LoVo (cell line): Measurements from ENCODE around the gene HSDL2.
"Not testable (repeated sequence)": the region's sequence is repeated elsewhere in the genome, so short reads cannot be mapped to it uniquely, and the experiment has no call there.

Experiments used
- DNase-seq: peaks from one replicate; pipeline ENCODE4 v3.0.0-alpha.2; 2016; ENCODE audit warnings: low spot score

HSDL2 gene

DNA sequence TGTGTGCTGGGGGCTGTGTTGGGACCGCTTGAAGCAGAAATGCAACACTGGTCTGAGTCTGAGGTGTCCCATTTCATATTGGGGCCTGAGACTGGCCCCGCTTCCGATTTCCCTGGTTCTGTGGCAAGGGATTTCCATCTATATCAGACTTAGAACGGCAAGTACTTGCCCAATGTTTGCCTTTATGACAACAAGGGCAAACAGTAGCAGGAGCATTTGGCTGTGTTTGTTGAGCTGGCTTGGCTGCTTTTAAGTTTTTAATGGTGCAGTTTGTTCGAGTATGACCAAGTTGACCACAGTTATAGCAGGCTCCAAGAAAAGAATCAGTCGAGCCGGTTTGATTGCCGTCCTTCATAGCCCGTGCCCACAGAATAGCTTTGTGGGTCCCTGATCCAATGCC lies 17.0 kb downstream of the HSDL2 start:
- DNase-seq = no peak

DNA sequence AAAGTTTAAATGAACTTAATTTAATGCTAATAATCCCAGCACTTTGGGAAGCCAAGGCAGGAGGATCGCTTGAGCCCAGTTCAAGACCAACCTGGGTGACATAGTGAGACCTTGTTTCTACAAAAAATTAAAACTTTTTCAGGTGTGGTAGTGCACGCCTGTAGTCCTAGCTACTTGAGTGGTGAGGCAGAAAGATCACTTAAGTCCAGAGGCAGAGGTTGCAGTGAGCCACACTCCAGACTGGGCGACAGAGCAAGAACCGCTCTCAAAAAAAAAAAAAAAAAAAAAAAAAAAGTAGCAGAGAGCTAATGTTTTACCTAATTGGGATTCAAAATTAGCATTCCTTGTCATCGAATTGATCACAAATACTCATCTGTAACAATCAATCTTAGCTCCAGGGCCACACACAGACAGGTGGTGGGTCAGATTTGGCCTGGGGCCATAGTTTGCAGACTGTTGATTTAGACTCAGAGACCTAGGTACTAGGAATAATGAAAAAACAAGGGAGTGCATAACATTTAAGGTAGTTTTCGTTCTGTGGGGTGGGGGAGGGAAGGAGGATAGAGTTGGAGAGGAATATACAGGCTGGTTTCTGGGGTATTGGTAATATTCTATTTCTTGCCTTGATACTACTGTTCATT lies 21.4 kb downstream of the HSDL2 start:
- no peak for DNase-seq

DNA sequence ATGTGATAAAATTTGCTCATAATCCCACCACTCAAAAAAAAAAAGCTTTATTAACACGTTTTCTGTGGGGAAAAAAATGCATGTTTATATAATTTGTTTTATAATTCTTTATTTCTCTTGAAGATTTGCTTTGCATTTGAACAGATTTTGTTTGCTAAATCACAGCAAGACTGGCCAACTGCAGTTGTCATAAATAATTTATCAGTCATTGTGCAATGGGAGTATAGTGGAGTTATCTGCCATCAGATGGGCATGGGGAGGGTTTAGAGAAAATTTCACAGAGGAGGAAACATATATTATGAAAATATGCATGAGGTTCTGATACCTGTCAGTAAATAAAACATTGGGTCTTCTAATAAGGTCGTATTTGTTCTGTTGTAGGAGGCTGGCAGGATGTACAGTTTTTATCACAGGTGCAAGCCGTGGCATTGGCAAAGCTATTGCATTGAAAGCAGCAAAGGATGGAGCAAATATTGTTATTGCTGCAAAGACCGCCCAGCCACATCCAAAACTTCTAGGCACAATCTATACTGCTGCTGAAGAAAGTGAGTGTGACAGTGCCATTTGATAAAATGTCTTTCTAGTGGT lies 23.8 kb downstream of the HSDL2 start:
- DNase-seq = no peak

DNA sequence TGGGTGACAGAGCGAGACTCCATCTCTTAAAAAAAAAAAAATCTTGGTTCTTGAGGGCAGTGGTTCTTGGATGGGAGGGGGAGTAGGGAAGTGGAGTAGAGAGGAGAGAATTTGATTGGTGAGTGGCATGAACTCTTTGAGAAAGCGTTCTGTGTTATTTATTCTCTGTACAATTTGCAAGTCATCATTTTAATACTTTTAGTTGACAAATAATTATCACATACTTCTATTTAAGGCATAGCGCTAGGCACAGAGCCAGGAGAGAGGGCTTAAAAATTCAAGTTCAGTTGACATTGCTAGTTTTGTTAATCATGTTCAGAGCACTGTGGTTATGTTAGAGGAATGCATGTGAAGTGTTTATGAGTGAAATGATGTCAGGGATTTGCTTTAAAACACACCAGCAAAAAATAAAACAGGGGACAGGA lies 24.6 kb downstream of the HSDL2 start:
- no peak for DNase-seq

DNA sequence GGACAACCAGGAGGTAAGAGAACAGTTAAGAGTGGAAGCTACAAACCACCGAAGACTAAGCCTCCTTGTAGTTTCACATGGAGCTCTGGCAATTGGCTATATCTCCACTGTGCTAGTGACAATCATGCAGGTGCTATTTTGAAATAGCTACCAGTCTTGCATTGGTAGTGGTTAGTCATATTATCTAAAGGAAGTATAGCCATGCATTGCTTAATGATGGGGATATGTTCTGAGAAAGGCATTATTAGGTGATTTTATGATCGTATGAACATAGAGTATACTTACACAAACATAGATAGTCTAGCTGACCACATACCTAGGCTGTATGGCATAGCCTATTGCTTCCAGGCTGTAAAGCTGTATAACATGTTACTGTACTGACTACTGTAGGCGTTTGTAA lies 28.4 kb downstream of the HSDL2 start:
- DNase-seq = no peak

DNA sequence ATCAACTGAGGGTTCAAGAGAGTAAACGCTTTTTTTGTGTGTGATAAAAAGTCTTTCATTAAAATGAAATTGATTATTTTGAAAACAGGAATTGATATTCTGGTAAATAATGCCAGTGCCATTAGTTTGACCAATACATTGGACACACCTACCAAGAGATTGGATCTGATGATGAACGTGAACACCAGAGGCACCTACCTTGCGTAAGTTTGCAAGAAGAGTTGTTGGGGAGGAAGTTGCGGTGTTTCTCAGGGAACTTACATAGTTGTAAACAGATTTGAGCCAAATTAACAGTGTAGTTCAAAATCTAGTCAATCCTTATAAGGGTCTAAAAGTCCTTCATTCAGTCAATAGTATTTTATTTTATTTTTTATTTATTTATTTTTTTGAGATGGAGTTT lies 28.9 kb downstream of the HSDL2 start:
- DNase-seq = no peak

DNA sequence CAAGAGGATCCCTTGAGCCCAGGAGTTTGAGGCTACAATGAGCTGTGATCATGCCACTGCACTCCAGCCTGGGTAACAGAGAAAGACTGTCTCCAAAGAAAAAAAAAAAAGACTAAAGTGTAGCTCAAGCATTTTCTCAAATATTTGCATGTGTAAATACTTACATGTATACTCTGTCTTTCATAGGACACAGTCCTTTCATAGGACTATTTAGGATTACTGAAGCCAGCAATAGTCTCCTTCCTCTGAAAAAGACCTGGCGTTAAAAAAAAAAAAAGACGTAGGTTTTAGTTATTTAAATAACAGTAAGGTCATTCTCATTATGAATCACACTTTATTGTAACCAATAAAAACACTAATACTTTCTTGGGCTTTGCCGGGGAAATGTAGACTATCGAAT lies 29.9 kb downstream of the HSDL2 start:
- DNase-seq = no peak

DNA sequence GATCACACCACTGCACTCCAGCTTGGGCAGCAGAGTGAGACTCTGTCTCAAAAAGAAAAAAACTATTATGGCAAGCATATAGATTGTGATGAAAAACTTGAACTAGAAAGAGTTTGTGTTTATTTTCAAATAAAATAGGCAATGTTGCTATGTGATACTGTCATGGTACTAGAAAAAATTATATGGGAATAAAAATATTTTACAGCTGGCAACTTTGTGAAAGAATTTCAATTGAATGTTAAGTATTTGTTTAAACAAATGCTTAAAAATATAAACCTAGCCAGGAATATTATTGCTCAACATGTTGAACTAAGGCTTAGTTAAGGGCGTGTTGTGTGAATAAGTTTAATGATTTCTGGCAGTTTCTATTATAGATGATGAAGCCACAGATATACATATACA lies 31.7 kb downstream of the HSDL2 start:
- DNase-seq = no peak

DNA sequence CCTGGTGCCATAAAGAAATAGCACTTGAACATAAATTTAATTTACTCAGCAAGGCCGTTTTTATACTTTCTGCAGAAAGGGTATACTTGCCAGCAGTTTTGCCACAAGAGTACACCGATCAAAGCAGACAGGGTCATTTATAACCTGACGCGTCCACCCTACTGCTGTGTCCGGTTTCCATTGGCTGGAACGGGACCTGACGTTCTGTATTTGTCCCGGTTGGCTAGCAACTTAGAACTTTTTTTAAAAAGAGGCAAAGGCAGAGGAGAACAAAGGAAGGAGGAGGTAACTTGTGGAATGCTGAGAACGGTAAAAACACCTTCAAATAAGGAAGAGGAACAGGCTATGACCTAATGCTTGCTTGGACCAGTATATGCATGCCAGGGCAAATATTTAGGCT lies 33.8 kb downstream of the HSDL2 start:
- not testable (repeated sequence) for DNase-seq

DNA sequence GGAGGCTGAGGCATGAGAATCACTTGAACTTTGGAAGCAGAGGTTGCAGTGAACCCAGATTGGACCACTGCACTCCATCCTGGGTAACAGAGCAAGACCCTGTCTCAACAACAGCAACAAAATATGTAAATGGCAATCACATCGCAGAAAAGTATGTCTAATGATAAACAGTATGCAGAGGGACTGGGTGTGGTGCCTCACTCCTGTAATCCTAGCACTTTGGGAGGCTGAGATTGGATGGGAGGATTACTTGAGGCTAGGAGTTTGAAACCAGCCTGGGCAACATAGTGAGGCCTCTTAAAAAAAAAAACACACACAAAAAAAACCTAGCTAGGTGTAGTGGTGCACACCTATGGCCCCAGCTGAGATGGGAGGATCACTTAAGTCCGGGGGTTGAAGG lies 40.3 kb downstream of the HSDL2 start:
- no peak for DNase-seq

DNA sequence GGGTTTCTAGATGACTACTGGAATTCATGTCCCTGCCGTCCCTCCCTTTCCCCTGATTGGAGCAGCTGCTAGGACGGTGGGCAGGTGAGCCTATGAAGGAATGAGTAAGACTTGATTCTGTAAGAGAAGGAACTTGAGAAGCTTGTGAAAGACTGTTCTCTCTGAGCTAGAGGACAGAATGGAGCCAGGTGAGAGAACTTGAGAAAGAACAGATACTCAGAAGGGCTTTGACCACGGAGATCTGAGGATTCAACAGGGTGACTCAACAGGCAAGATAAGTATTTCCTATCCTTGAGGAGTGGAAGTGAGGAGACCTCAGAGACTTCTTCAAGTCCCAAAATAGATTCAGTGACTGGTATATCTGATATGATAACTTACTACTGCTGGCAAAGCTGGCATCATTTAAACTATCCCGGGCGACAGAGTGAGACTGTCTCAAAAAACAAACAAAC lies 41.9 kb downstream of the HSDL2 start:
- no peak for DNase-seq

DNA sequence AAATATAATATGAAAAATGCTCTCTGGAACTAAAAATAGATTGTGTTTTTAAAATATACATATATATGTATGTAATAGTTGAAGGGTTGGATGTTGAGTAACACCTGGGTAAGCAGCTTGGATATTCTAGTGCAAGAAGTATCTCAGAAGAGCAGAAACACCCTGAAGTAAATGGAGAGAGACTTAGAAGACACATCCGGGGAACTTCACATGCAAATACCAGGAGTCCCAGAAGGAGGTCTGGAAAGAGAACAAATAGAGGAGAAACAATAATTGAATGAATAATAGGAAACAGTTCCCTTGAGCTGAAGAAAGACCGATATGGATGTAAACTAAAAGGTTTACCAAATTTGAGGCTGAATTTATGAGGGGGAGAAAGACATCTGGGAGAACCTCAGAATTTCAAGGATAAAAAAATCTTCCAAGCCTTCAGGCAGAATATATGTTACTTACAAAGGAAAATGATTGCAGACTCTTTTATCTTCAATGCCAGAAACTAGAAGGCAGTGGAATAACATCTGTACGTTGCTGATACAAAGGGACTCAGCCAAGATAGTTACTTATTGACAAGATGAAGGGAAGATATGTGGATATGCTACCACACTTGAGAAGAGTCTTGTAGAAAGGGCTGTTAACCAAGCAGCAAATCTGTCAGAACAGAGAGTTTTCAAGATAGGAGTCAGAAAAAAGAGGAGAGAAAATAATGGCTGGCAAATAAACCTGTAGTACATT lies 42.7 kb downstream of the HSDL2 start:
- no peak for DNase-seq

DNA sequence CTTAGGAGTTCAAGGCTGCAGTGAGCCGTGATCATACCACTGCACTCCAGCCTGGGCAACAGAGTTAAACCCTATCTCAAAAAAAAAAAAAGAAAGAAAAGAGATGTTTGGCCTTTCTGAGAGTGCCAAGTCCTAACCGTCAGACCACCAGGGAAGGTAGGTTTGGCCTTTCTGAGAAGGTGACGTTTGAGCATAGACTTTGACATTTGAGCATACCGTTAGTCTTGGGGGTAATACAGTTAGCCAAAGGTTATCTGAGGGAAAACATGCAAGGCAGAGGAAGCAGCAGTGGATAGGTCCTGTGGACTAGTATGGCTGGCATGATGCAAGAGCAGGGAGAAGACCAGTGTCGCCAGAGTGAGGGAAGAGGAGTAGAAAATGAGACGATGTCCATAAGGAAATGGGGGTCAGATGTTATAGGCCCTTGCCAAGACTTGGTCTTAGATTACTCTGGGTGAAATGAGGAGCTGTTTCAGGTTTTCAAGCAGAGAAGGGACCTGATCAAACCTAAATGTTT lies 50.2 kb downstream of the HSDL2 start:
- no peak for DNase-seq

DNA sequence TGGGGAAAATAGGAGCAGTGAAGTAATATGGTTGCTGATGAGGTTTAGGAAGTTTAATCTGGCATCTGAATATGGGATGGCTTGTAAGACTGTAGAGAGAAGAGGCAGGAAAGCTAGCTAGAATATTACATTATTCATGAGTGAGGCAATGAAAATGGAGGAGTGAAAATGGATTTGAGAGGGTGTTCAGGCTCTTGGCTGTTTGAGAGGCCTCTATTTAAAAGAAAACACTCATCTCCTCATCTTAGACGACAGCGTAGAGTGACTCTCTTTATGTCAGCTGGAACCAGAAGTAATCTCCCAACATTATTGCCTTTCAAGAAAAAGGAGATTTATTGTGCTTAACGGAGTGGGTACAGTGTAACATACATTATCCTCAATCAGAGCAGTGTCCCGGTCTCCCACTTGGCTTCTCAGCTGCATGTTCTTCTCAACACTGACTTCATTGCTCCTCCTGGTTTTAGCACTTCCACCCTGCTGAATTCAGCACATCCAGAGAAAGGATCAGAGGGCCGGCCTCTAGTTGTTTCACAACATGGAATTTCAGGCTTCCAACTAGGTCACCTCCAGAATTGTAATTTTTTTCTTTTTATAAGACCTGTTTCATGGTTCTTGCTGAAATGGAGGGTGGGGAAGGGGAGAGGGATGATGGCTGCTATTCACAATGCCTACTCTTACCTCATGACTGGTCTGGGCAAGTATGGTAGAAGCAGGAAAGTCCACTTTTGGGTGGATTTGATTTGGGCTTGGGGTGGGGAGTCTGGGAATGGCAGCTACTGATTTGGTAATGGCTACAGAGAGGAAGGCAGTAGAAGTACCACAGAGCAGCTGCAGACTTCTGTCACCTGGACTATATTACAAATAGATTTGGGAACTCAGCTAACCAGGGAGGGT lies 53.8 kb downstream of the HSDL2 start:
- no peak for DNase-seq

DNA sequence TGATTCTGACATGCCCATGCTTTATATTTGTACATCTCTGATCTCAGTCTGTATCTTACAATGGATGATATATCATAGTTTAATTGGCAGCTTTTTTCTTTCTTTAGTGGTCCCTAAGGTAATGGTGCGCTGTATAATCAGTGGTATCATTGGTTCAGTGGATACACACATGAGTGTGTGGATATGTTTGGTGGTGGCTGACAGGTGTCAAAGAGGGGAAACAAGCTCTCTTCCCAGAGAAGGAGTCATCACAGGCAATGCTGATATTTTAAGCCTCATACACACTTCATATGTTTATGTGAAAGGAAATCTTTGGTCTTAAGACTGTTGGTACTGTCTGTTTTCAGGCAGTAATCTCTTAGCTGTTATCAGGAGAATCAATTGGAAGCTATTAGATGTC lies 54.6 kb downstream of the HSDL2 start:
- no peak for DNase-seq

DNA sequence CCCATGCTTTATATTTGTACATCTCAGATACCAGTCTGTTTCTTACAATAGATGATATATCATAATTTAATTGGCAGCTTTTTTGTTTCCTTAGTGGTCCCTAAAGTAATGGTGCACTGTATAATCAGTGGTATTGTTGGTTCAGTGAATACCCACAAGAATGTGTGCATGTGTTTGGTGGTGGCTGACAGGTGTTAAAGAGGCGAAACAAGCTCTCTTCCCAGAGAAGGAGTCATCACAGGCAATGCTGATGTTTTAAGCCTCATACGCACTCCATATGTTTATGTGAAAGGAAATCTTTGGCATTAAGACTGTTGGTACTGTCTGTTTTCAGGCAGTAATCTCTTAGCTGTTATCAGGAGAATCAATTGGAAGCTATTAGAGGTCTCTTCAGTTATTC lies 57.5 kb downstream of the HSDL2 start:
- DNase-seq = no peak

DNA sequence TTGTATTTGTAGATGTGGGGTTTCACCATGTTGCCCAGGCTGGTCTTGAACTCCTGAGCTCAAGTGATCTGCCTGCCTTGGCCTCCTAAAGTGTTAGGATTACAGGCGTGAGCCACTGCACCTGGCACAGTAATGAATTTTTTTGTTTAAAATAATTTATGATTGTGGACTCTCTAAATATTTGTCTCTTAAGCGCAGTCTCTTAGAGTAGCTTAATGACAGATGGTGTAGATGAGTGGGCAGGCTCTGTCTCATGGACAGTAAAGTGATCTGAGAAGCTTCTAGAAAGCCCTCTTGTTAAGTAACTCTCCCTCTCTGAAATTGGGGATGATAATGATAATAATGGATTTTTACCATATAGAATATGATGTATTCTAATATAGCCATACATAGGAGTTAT lies 59.3 kb downstream of the HSDL2 start:
- no peak for DNase-seq

DNA sequence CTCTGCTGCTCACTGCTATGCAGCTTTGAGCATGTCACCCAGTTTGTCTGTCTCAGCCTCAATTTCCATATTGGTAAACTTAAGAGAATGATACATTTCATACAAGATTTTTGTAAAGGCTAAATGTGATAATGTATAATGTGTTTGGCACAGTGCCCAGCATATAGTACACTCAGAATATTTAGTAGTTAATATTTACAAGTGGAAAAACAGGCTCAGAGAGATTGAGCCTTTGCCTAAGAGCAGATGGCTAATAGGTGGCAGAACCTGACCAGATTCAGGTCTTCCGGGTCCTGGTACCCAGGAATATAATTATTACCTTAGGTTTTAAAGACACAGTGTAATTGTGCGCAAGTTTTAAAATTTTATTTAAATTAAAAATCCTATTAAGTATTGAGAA lies 59.9 kb downstream of the HSDL2 start:
- no peak for DNase-seq

DNA sequence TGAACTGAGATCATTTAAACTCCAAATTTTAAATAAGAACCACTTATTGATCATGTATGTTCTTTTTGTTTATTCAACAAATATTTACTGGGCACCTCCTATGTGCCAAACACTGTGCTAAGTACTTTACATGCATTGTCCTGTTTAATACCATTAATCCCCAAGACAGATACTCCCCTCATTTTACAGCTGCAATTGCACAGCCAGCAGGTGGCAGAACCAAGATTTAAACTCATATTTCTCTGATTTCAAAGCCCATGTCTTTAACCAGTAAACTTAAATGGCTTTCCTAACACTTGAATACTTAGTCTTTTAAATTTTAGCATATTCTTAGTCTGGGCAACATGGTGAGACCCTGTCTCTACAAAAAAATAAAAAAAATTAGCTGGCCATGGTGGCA lies 63.3 kb downstream of the HSDL2 start:
- DNase-seq = no peak

DNA sequence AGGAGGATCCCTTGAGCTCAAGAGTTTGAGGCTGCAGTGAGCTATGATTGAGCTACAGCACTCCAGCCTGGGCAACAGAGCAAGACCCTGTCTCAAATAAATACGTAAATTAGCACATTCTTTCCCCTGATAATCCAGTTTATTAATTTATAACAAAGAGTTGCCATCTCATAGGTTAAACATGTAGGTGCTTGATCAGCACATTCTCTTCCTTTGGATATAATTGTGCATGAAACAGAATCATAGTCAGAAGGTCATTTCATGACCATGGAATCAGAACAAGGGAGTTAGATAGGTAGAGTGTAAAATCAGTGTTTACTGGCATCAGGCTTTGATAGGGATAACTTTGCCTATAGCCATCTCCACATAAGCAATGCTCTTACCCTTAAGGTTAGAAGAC lies 63.7 kb downstream of the HSDL2 start:
- no peak for DNase-seq

DNA sequence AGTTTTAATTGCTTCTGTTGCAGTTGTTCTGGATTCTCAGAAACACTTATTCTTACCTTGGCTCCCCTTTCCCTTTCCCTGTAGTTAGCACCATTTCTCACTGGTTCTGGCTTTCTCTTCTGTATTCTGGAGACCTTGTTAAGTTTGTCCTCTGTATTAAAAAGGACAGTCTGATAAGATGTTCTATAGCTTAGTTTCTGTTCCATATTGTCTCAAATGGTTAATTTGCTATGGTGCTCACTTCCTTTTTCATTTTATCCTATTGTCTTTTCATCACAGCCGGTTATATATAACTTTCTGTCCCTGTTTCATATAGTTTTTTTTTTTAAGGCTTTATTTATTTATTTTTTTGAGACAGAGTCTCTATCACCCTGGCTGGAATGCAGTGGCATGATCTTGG lies 65.3 kb downstream of the HSDL2 start:
- DNase-seq = no peak

DNA sequence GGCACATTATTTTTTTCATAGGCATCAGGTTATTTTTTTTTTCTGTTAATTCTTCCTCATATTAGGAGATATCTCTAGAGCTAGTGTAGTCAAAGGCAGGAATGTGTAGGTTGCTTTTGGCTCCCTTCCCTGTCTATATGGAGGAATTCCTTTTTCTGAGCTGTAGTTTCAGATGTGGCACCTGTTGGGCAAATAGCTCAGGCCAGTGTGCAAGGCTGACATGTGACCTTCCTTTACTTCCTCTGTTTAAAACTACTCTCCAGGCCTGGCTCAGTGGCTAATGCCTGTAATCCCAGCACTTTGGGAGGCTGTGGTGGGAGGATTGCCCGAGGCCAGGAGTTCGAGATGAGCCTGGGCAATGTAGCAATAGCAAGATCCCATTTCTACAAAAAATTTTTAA lies 66.2 kb downstream of the HSDL2 start:
- no peak for DNase-seq
